ENCODE results near the gene TAAR5. TPM values are rescaled to one million over a fixed set of nuclear protein-coding genes. Genes with fewer than 3 reads are reported as not detected.
"Not testable (repeated sequence)": the region's sequence is repeated elsewhere in the genome, so short reads cannot be mapped to it uniquely, and the experiment has no call there.

TAAR5 gene, protein sequence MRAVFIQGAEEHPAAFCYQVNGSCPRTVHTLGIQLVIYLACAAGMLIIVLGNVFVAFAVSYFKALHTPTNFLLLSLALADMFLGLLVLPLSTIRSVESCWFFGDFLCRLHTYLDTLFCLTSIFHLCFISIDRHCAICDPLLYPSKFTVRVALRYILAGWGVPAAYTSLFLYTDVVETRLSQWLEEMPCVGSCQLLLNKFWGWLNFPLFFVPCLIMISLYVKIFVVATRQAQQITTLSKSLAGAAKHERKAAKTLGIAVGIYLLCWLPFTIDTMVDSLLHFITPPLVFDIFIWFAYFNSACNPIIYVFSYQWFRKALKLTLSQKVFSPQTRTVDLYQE
- total RNA-seq (2022), result not detected in 2 replicates
- not detected for Bru-seq, nascent RNA
- BruChase-seq, experiment 1, labeled RNA remaining after a 6-hour chase, result not detected
- not detected for BruChase-seq, experiment 2, labeled RNA remaining after a 2-hour chase
- long read RNA-seq, result 0 reads

DNA sequence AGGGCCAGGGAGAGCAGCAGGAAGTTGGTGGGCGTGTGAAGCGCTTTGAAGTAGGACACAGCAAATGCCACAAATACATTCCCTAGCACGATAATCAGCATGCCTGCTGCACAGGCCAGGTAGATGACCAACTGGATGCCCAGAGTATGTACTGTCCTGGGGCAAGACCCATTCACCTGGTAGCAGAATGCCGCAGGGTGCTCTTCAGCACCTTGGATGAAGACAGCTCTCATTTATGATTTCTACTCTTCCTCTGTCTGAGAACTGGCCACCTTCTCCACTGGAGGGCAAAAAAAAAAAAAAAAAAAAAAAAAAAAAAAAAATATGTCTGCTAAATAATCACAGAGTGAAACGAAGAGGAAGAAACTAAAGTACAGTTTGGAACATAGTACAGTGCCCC lies at the start of gene TAAR5:
TAAR5 (minus strand) TSS at position 288 of the 400 bp plus-strand sequence; CDS start at position 233, 55 bp downstream.
- ChIA-PET CTCF (interaction anchor here (1.0 to 1.1 kb wide), 2 partner anchors 10 to 56 kb away, joined by 3 to 4 read pairs; no protein-coding TSS in a partner anchor), POLR2A (no interaction called here)
- H3K27me3 Mint-ChIP-seq (ENCODE audit: insufficient read depth, unreplicated experiment), result peaks cover 75% of the 10 kb centered on the region
- no peak within 1 kb of the TSS for H3K27ac Mint-ChIP-seq (ENCODE audit: low read depth, unreplicated experiment)
- no peaks in the 10 kb centered on the region for H3K9me3 Mint-ChIP-seq (ENCODE audit: unreplicated experiment)
- H3K36me3 Mint-ChIP-seq (ENCODE audit: insufficient read depth, unreplicated experiment), result no peaks in the 10 kb centered on the region
- no TSS peak for BruUV-seq (replicated peaks)
- TF ChIP-seq, protein P1, sequence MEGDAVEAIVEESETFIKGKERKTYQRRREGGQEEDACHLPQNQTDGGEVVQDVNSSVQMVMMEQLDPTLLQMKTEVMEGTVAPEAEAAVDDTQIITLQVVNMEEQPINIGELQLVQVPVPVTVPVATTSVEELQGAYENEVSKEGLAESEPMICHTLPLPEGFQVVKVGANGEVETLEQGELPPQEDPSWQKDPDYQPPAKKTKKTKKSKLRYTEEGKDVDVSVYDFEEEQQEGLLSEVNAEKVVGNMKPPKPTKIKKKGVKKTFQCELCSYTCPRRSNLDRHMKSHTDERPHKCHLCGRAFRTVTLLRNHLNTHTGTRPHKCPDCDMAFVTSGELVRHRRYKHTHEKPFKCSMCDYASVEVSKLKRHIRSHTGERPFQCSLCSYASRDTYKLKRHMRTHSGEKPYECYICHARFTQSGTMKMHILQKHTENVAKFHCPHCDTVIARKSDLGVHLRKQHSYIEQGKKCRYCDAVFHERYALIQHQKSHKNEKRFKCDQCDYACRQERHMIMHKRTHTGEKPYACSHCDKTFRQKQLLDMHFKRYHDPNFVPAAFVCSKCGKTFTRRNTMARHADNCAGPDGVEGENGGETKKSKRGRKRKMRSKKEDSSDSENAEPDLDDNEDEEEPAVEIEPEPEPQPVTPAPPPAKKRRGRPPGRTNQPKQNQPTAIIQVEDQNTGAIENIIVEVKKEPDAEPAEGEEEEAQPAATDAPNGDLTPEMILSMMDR (IDR thresholded peaks at IDR 0.05; ENCODE audit: unreplicated experiment), result no peak
- no peak for DNase-seq (ENCODE audit: unreplicated experiment)
- intact Hi-C loops (cut with micrococcal nuclease), result no loop called here
- H3K4me1 Mint-ChIP-seq (ENCODE audit: insufficient read depth, unreplicated experiment), result no peaks in the 10 kb centered on the region
- H3K4me3 Mint-ChIP-seq (ENCODE audit: unreplicated experiment), result no peak within 1 kb of the TSS

DNA sequence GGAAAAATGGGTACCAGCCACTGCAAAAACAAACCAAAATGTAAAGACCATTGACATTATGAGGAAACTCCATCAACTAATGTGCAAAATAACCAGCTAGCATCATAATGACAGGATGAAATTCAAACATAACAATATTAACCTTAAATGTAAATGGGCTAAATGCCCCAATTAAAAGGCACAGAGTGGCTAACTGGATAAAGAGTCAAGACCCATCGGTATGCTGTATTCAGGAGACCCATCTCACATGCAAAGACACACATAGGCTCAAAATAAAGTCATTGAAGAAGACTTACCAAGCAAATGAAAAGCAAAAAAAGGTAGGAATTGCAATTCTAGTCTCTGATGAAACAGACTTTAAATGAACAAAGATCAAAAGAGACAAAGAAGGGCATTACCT lies 47.6 kb upstream of the TAAR5 start:
- CTCF ChIA-PET; H3K27ac Mint-ChIP-seq (ENCODE audit: low read depth, unreplicated experiment); H3K9me3 Mint-ChIP-seq (ENCODE audit: unreplicated experiment); DNase-seq (ENCODE audit: unreplicated experiment); H3K4me1 Mint-ChIP-seq (ENCODE audit: insufficient read depth, unreplicated experiment); H3K4me3 Mint-ChIP-seq (ENCODE audit: unreplicated experiment); intact Hi-C loops (cut with micrococcal nuclease); H3K36me3 Mint-ChIP-seq (ENCODE audit: insufficient read depth, unreplicated experiment); BruUV-seq (replicated peaks): not testable (repeated sequence)
- H3K27me3 Mint-ChIP-seq (ENCODE audit: insufficient read depth, unreplicated experiment), result peaks cover 85% of the 10 kb centered on the region
- POLR2A ChIA-PET, result interaction anchor here (0.6 to 0.7 kb wide), 2 partner anchors 133 to 584 kb away, joined by 3 read pairs; no protein-coding TSS in a partner anchor

DNA sequence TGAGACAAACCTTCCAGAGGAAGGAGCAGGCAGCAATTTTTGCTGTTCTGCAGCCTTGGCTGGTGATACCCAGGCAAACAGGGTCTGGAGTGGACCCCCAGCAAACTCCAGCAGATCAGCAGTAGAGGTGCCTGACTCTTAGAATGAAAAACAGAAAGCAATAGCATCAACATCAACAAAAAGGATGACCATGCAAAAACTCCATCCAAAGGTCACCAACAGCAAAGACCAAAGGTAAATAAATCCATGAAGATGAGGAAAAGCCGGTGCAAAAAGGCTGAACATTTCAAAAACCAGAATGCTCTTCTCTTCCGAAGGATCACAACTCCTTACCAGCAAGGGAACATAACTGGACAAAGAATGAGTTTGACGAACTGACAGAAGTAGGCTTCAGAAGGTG lies 46.4 kb upstream of the TAAR5 start:
- H3K4me1 Mint-ChIP-seq (ENCODE audit: insufficient read depth, unreplicated experiment); H3K27ac Mint-ChIP-seq (ENCODE audit: low read depth, unreplicated experiment); CTCF ChIA-PET; H3K9me3 Mint-ChIP-seq (ENCODE audit: unreplicated experiment); H3K36me3 Mint-ChIP-seq (ENCODE audit: insufficient read depth, unreplicated experiment); DNase-seq (ENCODE audit: unreplicated experiment); H3K4me3 Mint-ChIP-seq (ENCODE audit: unreplicated experiment); POLR2A ChIA-PET; BruUV-seq (replicated peaks); intact Hi-C loops (cut with micrococcal nuclease): not testable (repeated sequence)
- H3K27me3 Mint-ChIP-seq (ENCODE audit: insufficient read depth, unreplicated experiment), result peaks cover 82% of the 10 kb centered on the region

DNA sequence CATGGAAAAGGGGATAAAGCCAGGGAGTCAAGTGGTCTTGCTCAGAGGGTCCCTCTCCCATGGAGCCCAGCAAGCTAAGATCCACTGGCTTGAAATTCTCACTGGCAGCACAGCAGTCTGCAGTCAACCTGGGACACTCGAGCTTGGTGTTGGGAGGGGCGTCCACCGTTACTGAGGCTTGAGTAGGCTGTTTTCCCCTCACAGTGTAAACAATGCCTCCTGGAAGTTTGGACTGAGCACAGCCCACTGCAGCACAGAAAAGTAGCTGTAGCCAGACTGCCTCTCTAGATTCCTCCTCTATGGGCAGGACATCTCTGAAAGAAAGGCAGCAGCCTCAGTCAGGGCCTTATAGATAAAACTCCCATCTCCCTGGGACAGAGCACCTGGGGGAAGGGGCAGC lies 45.7 kb upstream of the TAAR5 start:
- BruUV-seq (replicated peaks); H3K27ac Mint-ChIP-seq (ENCODE audit: low read depth, unreplicated experiment); intact Hi-C loops (cut with micrococcal nuclease); H3K36me3 Mint-ChIP-seq (ENCODE audit: insufficient read depth, unreplicated experiment); H3K4me3 Mint-ChIP-seq (ENCODE audit: unreplicated experiment); H3K4me1 Mint-ChIP-seq (ENCODE audit: insufficient read depth, unreplicated experiment); POLR2A ChIA-PET; H3K9me3 Mint-ChIP-seq (ENCODE audit: unreplicated experiment); DNase-seq (ENCODE audit: unreplicated experiment): not testable (repeated sequence)
- H3K27me3 Mint-ChIP-seq (ENCODE audit: insufficient read depth, unreplicated experiment), result peaks cover 84% of the 10 kb centered on the region
- CTCF ChIA-PET, result interaction anchor here (1.2 to 1.3 kb wide), 2 partner anchors 9 to 35 kb away, joined by 3 read pairs; no protein-coding TSS in a partner anchor

DNA sequence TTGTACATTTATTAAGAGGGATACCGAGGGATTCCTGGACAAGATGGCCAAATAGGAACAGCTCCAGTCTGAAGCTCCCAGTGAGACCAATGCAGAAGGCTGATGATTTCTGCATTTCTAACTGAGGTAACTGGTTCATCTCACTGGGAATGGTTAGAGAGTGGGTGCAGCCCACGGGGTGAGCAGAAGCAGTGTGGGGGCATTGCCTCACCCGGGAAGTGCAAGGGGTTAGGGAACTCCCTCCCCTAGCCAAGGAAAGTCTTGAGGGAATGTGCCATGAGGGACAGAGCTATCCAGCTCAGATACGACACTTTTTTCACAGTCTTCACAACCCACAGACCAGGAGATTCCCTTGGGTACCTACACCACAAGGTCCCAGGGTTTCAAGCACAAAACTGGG lies 45.3 kb upstream of the TAAR5 start:
- TF ChIP-seq, protein P1 (IDR thresholded peaks at IDR 0.05; ENCODE audit: unreplicated experiment), result no peak
- peaks cover 6% of the 10 kb centered on the region for H3K36me3 Mint-ChIP-seq (ENCODE audit: insufficient read depth, unreplicated experiment)
- DNase-seq (ENCODE audit: unreplicated experiment), result no peak
- H3K27ac Mint-ChIP-seq (ENCODE audit: low read depth, unreplicated experiment), result no peak overlapping the region
- ChIA-PET CTCF (interaction anchor here (0.9 to 1.3 kb wide), 3 partner anchors 9 to 41 kb away, joined by 3 read pairs; no protein-coding TSS in a partner anchor), POLR2A (no interaction called here)
- H3K4me1 Mint-ChIP-seq (ENCODE audit: insufficient read depth, unreplicated experiment), result no peaks in the 10 kb centered on the region
- intact Hi-C loops (cut with micrococcal nuclease), result no loop called here
- peaks cover 82% of the 10 kb centered on the region for H3K27me3 Mint-ChIP-seq (ENCODE audit: insufficient read depth, unreplicated experiment)
- H3K9me3 Mint-ChIP-seq (ENCODE audit: unreplicated experiment), result no peaks in the 10 kb centered on the region
- BruUV-seq (replicated peaks), result no TSS peak
- no peak overlapping the region for H3K4me3 Mint-ChIP-seq (ENCODE audit: unreplicated experiment)
